ENCODE results near the gene MAPK8IP3.

MAPK8IP3 gene

GRCh38 chr16:1705688-1706385 is at the start of gene MAPK8IP3:
Gene MAPK8IP3, plus strand, starts transcription at chr16:1706195. Its CDS starts 145 bp downstream, at chr16:1706340.
- H3K36me3 ChIP-seq (ENCODE audit: control insufficient read depth, low read length), result peaks cover 52% of the 10 kb centered on the region
- H3F3A ChIP-seq (ENCODE audit: control insufficient read depth, insufficient read depth), result peaks cover 33% of the 10 kb centered on the region
- H3K27ac ChIP-seq (ENCODE audit: low read depth, low read length), result peak within 1 kb of the TSS; percentile 69
- no peaks in the 10 kb centered on the region for H3K27me3 ChIP-seq (ENCODE audit: control insufficient read depth, low read length)
- peak within 1 kb of the TSS; percentile 98 for H3K4me2 ChIP-seq (ENCODE audit: low read length)
- peaks cover 58% of the 10 kb centered on the region for H3K79me2 ChIP-seq (ENCODE audit: control insufficient read depth, low read length)
- TF ChIP-seq EZH2phosphoT487 (IDR thresholded peaks at IDR 0.05; ENCODE audit: borderline replicate concordance, low read length) (no peak), CTCF (IDR thresholded peaks at IDR 0.05; ENCODE audit: low read depth, low read length, poor library complexity, severe bottlenecking) (peak; percentile 73)
- H3K4me1 ChIP-seq (ENCODE audit: control insufficient read depth, low read length), result peaks cover 43% of the 10 kb centered on the region
- peak within 1 kb of the TSS; percentile 88 for H3K4me3 ChIP-seq (ENCODE audit: low read length)
- peaks cover 12% of the 10 kb centered on the region; the same call in 1 of the 2 replicates for H4K20me1 ChIP-seq (ENCODE audit: control insufficient read depth, insufficient read depth, low read depth, low read length)
- no peaks in the 10 kb centered on the region for H3K9me2 ChIP-seq (replicated peaks; ENCODE audit: control insufficient read depth, low read length)
- no peaks in the 10 kb centered on the region for H3K9me3 ChIP-seq (ENCODE audit: control insufficient read depth, insufficient read depth, low read length)

GRCh38 chr16:1656808-1657617 is 49.0 kb upstream of the MAPK8IP3 start:
- Histone ChIP-seq H3K4me3 (ENCODE audit: low read length) (no peak overlapping the region), H3K36me3 (ENCODE audit: control insufficient read depth, low read length) (peaks cover 79% of the 10 kb centered on the region), H4K20me1 (ENCODE audit: control insufficient read depth, insufficient read depth, low read depth, low read length) (no peaks in the 10 kb centered on the region), H3K79me2 (ENCODE audit: control insufficient read depth, low read length) (no peaks in the 10 kb centered on the region), H3K9me3 (ENCODE audit: control insufficient read depth, insufficient read depth, low read length) (no peaks in the 10 kb centered on the region), H3K9me2 (replicated peaks; ENCODE audit: control insufficient read depth, low read length) (no peaks in the 10 kb centered on the region), H3K4me2 (ENCODE audit: low read length) (no peak overlapping the region), H3F3A (ENCODE audit: control insufficient read depth, insufficient read depth) (no peaks in the 10 kb centered on the region), H3K27me3 (ENCODE audit: control insufficient read depth, low read length) (no peaks in the 10 kb centered on the region), H3K4me1 (ENCODE audit: control insufficient read depth, low read length) (no peaks in the 10 kb centered on the region), H3K27ac (ENCODE audit: low read depth, low read length) (no peak overlapping the region)
- no peak for TF ChIP-seq EZH2phosphoT487 (IDR thresholded peaks at IDR 0.05; ENCODE audit: borderline replicate concordance, low read length)
- TF ChIP-seq CTCF (IDR thresholded peaks at IDR 0.05; ENCODE audit: low read depth, low read length, poor library complexity, severe bottlenecking), result no peak

GRCh38 chr16:1657841-1658240 is 48.2 kb upstream of the MAPK8IP3 start:
- H3K4me1 ChIP-seq (ENCODE audit: control insufficient read depth, low read length), result no peaks in the 10 kb centered on the region
- no peaks in the 10 kb centered on the region for H3F3A ChIP-seq (ENCODE audit: control insufficient read depth, insufficient read depth)
- no peak overlapping the region for H3K4me3 ChIP-seq (ENCODE audit: low read length)
- H3K9me2 ChIP-seq (replicated peaks; ENCODE audit: control insufficient read depth, low read length), result no peaks in the 10 kb centered on the region
- no peaks in the 10 kb centered on the region for H3K9me3 ChIP-seq (ENCODE audit: control insufficient read depth, insufficient read depth, low read length)
- H4K20me1 ChIP-seq (ENCODE audit: control insufficient read depth, insufficient read depth, low read depth, low read length), result no peaks in the 10 kb centered on the region
- TF ChIP-seq EZH2phosphoT487 (IDR thresholded peaks at IDR 0.05; ENCODE audit: borderline replicate concordance, low read length), result no peak
- TF ChIP-seq CTCF (IDR thresholded peaks at IDR 0.05; ENCODE audit: low read depth, low read length, poor library complexity, severe bottlenecking), result no peak
- H3K79me2 ChIP-seq (ENCODE audit: control insufficient read depth, low read length), result no peaks in the 10 kb centered on the region
- H3K36me3 ChIP-seq (ENCODE audit: control insufficient read depth, low read length), result peaks cover 79% of the 10 kb centered on the region
- H3K4me2 ChIP-seq (ENCODE audit: low read length), result no peak overlapping the region
- no peak overlapping the region for H3K27ac ChIP-seq (ENCODE audit: low read depth, low read length)
- no peaks in the 10 kb centered on the region for H3K27me3 ChIP-seq (ENCODE audit: control insufficient read depth, low read length)

Measured in DOHH2 (cell line).